ENCODE results near the gene NECTIN1.

The NECTIN1 gene

DNA sequence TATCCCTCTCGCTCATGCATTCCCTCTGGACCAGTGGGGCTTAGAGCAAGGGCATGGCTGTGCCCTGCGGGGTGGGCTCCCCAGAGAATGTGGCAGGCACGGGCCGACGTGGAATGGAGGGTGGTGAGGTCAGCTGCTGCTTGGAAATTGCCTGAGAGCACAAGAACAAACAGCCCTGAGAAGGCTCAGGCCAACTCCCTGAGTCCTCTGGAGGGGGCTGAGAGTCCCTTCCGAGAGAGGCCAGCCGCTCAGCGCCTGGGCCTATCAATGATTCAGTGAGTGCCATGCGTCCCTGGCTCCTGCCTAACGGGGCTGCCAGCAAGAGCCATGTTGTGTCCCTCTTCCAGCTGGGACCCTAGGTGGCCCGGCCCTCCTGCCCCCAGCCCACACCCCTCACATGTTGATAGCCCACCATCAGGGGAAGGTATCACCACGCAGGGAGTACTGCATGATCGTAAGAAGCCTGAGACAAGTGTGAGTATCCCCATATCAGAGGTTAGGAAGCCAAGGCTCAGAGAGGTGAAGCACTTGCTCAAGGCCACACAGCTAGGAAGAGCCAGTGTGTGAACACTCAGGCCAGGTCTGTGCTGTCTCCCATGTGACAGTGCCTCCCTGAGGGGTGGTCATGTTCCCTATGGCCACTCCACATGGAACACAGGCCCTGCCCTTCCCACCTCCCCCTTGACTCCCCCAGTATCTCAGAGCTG, 55.8 kb downstream of the NECTIN1 start:
- H3K27ac ChIP-seq (replicated peaks), result peak overlapping the region; percentile 72
- H3K27me3 ChIP-seq (ENCODE audit: insufficient read depth, poor library complexity, severe bottlenecking), result no peaks in the 10 kb centered on the region
- no peak for DNase-seq (ENCODE audit: low read depth in 1 of 2, low spot score in 1 of 2)
- TF ChIP-seq SPI1 (IDR thresholded peaks at IDR 0.05; ENCODE audit: borderline replicate concordance, low read depth) (no peak), POLR2AphosphoS5 (IDR thresholded peaks at IDR 0.05; ENCODE audit: low read depth) (no peak), GABPA (IDR thresholded peaks at IDR 0.05; ENCODE audit: low read depth) (no peak)
- TF ChIP-seq, protein P1, sequence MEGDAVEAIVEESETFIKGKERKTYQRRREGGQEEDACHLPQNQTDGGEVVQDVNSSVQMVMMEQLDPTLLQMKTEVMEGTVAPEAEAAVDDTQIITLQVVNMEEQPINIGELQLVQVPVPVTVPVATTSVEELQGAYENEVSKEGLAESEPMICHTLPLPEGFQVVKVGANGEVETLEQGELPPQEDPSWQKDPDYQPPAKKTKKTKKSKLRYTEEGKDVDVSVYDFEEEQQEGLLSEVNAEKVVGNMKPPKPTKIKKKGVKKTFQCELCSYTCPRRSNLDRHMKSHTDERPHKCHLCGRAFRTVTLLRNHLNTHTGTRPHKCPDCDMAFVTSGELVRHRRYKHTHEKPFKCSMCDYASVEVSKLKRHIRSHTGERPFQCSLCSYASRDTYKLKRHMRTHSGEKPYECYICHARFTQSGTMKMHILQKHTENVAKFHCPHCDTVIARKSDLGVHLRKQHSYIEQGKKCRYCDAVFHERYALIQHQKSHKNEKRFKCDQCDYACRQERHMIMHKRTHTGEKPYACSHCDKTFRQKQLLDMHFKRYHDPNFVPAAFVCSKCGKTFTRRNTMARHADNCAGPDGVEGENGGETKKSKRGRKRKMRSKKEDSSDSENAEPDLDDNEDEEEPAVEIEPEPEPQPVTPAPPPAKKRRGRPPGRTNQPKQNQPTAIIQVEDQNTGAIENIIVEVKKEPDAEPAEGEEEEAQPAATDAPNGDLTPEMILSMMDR (IDR thresholded peaks at IDR 0.05; ENCODE audit: insufficient read depth, low read length), result no peak
- TF ChIP-seq, protein P2, sequence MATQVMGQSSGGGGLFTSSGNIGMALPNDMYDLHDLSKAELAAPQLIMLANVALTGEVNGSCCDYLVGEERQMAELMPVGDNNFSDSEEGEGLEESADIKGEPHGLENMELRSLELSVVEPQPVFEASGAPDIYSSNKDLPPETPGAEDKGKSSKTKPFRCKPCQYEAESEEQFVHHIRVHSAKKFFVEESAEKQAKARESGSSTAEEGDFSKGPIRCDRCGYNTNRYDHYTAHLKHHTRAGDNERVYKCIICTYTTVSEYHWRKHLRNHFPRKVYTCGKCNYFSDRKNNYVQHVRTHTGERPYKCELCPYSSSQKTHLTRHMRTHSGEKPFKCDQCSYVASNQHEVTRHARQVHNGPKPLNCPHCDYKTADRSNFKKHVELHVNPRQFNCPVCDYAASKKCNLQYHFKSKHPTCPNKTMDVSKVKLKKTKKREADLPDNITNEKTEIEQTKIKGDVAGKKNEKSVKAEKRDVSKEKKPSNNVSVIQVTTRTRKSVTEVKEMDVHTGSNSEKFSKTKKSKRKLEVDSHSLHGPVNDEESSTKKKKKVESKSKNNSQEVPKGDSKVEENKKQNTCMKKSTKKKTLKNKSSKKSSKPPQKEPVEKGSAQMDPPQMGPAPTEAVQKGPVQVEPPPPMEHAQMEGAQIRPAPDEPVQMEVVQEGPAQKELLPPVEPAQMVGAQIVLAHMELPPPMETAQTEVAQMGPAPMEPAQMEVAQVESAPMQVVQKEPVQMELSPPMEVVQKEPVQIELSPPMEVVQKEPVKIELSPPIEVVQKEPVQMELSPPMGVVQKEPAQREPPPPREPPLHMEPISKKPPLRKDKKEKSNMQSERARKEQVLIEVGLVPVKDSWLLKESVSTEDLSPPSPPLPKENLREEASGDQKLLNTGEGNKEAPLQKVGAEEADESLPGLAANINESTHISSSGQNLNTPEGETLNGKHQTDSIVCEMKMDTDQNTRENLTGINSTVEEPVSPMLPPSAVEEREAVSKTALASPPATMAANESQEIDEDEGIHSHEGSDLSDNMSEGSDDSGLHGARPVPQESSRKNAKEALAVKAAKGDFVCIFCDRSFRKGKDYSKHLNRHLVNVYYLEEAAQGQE (IDR thresholded peaks at IDR 0.05; ENCODE audit: insufficient replicate concordance, low read depth), result no peak
- no peak overlapping the region for H3K4me3 ChIP-seq (replicated peaks; ENCODE audit: insufficient read depth, low read length)

DNA sequence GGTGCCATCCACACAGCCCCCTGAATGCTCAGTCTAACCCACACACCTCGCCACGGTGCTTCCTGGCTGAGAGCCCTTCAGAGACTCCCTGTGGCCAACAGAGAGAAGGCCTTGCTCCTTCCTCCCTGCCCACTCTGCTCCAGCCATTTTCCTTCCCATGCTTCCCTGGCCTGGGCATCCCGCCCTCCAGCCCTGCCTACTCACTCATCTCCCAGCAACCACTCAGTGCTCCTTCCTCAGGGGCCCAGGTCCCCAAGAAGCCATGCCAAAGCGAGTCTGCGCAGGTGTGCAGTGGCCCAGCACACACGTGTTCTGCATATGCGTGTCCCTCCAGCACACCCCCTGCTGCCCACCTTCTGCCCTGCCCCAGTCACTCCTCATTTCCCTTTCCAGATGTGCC, 56.4 kb downstream of the NECTIN1 start:
- TF ChIP-seq, protein P1 (IDR thresholded peaks at IDR 0.05; ENCODE audit: insufficient read depth, low read length), result no peak
- TF ChIP-seq, protein P2 (IDR thresholded peaks at IDR 0.05; ENCODE audit: insufficient replicate concordance, low read depth), result no peak
- TF ChIP-seq POLR2AphosphoS5 (IDR thresholded peaks at IDR 0.05; ENCODE audit: low read depth) (no peak), SPI1 (IDR thresholded peaks at IDR 0.05; ENCODE audit: borderline replicate concordance, low read depth) (no peak), GABPA (IDR thresholded peaks at IDR 0.05; ENCODE audit: low read depth) (no peak)
- no peak for DNase-seq (ENCODE audit: low read depth in 1 of 2, low spot score in 1 of 2)

DNA sequence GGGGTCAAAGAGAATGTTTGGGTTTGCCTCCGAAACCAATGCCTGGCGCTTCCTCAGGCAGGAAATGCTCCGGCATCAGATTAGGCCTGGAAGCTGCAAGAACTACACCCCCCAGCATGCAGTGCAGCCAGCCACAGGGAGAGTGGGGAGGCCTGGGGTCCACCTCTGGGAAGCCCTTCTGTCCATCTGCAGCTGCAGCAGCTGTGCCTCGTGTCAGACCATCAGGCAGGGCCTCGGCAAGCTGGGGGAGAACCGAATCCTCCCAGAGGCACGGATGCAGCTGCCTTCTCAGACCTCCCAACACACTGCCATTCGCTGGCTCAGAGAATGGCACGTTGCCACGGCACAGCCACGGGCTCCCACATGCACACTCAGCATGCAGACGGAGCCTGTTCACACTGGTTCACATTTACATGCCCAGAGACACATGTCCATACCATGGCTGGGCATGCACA, 57.4 kb downstream of the NECTIN1 start:
- H3K27ac ChIP-seq (replicated peaks), result no peak overlapping the region; the same call in 1 of the 2 replicates
- H3K27me3 ChIP-seq (ENCODE audit: insufficient read depth, poor library complexity, severe bottlenecking), result no peaks in the 10 kb centered on the region
- TF ChIP-seq SPI1 (IDR thresholded peaks at IDR 0.05; ENCODE audit: borderline replicate concordance, low read depth) (no peak), POLR2AphosphoS5 (IDR thresholded peaks at IDR 0.05; ENCODE audit: low read depth) (no peak), GABPA (IDR thresholded peaks at IDR 0.05; ENCODE audit: low read depth) (no peak)
- TF ChIP-seq, protein P1 (IDR thresholded peaks at IDR 0.05; ENCODE audit: insufficient read depth, low read length), result no peak
- TF ChIP-seq, protein P2 (IDR thresholded peaks at IDR 0.05; ENCODE audit: insufficient replicate concordance, low read depth), result no peak
- H3K4me3 ChIP-seq (replicated peaks; ENCODE audit: insufficient read depth, low read length), result no peak overlapping the region
- no peak for DNase-seq (ENCODE audit: low read depth in 1 of 2, low spot score in 1 of 2)

More for the DNA sequence above, 56.4 kb downstream of the NECTIN1 start:
- Histone ChIP-seq H3K27ac (replicated peaks) (peak overlapping the region; percentile 72), H3K4me3 (replicated peaks; ENCODE audit: insufficient read depth, low read length) (no peak overlapping the region), H3K27me3 (ENCODE audit: insufficient read depth, poor library complexity, severe bottlenecking) (no peaks in the 10 kb centered on the region)
